Keratinocyte (primary cell): ENCODE data around the gene CTNND2.

Source experiments
- EZH2 ChIP-seq: IDR thresholded peaks from one replicate; pipeline ENCODE4 v1.6.1; 2012; ENCODE audit warnings: inconsistent platforms, mild to moderate bottlenecking, low read length, moderate library complexity
- TF ChIP-seq, protein P1 (sequence below), 3 experiments: IDR thresholded peaks in 1 of 3; conservative IDR thresholded peaks in 1 of 3; optimal IDR thresholded peaks in 1 of 3; 2 replicates in 2 of 3; 3 replicates in 1 of 3; pipeline versions ENCODE3 to v1.5.1; 2011; ENCODE audit warnings: low read length in 3 of 3, mild to moderate bottlenecking in 3 of 3, moderate library complexity in 2 of 3, control low read depth in 1 of 3, inconsistent platforms in 1 of 3; ENCODE audit not compliant: insufficient read depth in 2 of 3; ENCODE audit errors: extremely low read depth in 1 of 3

DNA sequence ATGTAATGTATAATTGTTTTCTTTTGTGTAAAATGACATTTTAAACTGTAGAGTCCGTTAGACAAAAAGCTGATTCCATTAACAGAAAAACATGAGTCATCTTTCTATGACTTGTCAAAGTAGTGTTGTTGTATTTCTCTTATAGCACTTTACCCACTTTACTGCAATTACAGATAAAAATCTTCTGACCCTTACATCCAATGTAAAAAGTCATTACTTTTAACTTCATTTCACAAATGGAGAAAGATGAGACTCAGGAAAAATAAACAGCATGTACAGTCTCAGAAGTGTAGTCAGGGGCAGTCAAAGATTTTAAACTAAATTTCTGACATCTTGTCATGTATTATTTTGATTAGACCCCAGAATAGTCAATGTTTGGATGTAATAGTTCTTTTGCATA lies 146.6 kb downstream of the CTNND2 start:
- TF ChIP-seq, protein P1, sequence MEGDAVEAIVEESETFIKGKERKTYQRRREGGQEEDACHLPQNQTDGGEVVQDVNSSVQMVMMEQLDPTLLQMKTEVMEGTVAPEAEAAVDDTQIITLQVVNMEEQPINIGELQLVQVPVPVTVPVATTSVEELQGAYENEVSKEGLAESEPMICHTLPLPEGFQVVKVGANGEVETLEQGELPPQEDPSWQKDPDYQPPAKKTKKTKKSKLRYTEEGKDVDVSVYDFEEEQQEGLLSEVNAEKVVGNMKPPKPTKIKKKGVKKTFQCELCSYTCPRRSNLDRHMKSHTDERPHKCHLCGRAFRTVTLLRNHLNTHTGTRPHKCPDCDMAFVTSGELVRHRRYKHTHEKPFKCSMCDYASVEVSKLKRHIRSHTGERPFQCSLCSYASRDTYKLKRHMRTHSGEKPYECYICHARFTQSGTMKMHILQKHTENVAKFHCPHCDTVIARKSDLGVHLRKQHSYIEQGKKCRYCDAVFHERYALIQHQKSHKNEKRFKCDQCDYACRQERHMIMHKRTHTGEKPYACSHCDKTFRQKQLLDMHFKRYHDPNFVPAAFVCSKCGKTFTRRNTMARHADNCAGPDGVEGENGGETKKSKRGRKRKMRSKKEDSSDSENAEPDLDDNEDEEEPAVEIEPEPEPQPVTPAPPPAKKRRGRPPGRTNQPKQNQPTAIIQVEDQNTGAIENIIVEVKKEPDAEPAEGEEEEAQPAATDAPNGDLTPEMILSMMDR (optimal IDR thresholded peaks at IDR 0.05 in 1 of 3, IDR thresholded peaks at IDR 0.05 in 1 of 3, conservative IDR thresholded peaks at IDR 0.05 in 1 of 3; ENCODE audit: extremely low read depth in 1 of 3, insufficient read depth in 2 of 3, low read length in 3 of 3) = no peak
- TF ChIP-seq EZH2 = no peak
